ENCODE measurements around the gene AGR2. TPM values are rescaled to one million over a fixed set of nuclear protein-coding genes. Genes with fewer than 3 reads are reported as not detected.

The AGR2 gene
- total RNA-seq, 1 experiment from 2014 or later, result not detected

DNA sequence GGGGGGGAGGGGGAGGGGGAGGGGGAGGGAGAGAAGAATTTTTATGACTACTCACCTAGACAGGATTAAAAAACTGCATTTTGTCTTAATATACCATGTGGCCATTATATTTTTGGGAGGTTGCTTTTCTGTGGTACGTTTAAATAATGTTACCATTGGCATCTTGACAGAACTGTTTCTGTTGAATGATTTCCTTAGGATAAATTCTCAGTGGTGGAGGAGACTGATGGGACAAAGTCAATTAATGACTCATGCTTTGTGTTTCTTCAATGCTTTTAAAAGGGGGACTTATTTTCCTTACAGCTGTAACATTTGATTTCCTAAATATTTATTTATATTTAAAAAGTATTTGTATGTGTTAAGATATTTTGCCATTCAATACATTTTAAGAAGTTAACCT, 13.7 kb downstream of the AGR2 start:
- Histone ChIP-seq H2BK120ac (ENCODE audit: low read depth, low read length, poor library complexity, severe bottlenecking) (no peak overlapping the region), H4K5ac (ENCODE audit: insufficient read length, low read depth, low read length) (no peak overlapping the region), H3K23ac (ENCODE audit: insufficient read length, low read depth, low read length) (no peak overlapping the region), H3K27ac (ENCODE audit: insufficient read length, low read depth, low read length) (no peak overlapping the region), H3K4ac (ENCODE audit: low read depth, low read length) (no peak overlapping the region), H2AK5ac (ENCODE audit: insufficient read length, low read length) (no peak overlapping the region), H2AFZ (ENCODE audit: low read length) (no peak overlapping the region), H3K9ac (ENCODE audit: extremely low read depth, insufficient read length, low read length) (no peak overlapping the region), H3K23me2 (ENCODE audit: insufficient read length, low read depth, low read length, poor library complexity, severe bottlenecking) (no peaks in the 10 kb centered on the region), H3K79me2 (ENCODE audit: insufficient read depth, low read length) (no peaks in the 10 kb centered on the region), H4K91ac (ENCODE audit: insufficient read length, low read depth, low read length) (no peak overlapping the region), H2BK20ac (ENCODE audit: low read depth, low read length, poor library complexity, severe bottlenecking) (no peak overlapping the region), H2BK15ac (ENCODE audit: low read depth, low read length) (no peak overlapping the region), H3K18ac (ENCODE audit: insufficient read length, low read depth, low read length) (no peak overlapping the region), H3T11ph (ENCODE audit: low read length) (no peak overlapping the region), H2BK12ac (ENCODE audit: insufficient read length, low read depth, low read length) (no peak overlapping the region), H3K79me1 (ENCODE audit: insufficient read depth, low read depth, low read length, poor library complexity, severe bottlenecking) (no peaks in the 10 kb centered on the region), H3K4me2 (ENCODE audit: insufficient read depth, insufficient read length, low read length) (no peak overlapping the region), H4K20me1 (ENCODE audit: control insufficient read depth, insufficient read depth, insufficient read length) (no peaks in the 10 kb centered on the region), H3K27me3 (ENCODE audit: insufficient read depth, low read length) (no peaks in the 10 kb centered on the region), H3K9me3 (ENCODE audit: control insufficient read depth, low read depth, low read length) (no peaks in the 10 kb centered on the region), H3K56ac (ENCODE audit: insufficient read length, low read depth, low read length) (no peak overlapping the region), H3K4me1 (ENCODE audit: insufficient read depth, low read length) (no peaks in the 10 kb centered on the region), H3K14ac (ENCODE audit: insufficient read depth, low read length) (no peak overlapping the region), H2BK5ac (ENCODE audit: insufficient read length, low read length) (no peak overlapping the region), H4K8ac (replicated peaks; ENCODE audit: insufficient read length, low read depth, low read length) (no peak overlapping the region)
- H3K36me3 Mint-ChIP-seq (ENCODE audit: insufficient read depth in 1 of 3, low read depth in 3 of 3), result peaks cover 0 to 3% (median 2%) of the 10 kb centered on the region in 3 experiments; a peak in 2 of 7 replicates
- TF ChIP-seq, protein P1, sequence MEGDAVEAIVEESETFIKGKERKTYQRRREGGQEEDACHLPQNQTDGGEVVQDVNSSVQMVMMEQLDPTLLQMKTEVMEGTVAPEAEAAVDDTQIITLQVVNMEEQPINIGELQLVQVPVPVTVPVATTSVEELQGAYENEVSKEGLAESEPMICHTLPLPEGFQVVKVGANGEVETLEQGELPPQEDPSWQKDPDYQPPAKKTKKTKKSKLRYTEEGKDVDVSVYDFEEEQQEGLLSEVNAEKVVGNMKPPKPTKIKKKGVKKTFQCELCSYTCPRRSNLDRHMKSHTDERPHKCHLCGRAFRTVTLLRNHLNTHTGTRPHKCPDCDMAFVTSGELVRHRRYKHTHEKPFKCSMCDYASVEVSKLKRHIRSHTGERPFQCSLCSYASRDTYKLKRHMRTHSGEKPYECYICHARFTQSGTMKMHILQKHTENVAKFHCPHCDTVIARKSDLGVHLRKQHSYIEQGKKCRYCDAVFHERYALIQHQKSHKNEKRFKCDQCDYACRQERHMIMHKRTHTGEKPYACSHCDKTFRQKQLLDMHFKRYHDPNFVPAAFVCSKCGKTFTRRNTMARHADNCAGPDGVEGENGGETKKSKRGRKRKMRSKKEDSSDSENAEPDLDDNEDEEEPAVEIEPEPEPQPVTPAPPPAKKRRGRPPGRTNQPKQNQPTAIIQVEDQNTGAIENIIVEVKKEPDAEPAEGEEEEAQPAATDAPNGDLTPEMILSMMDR (conservative IDR thresholded peaks at IDR 0.05), result no peak
- no peak overlapping the region for H3K27ac Mint-ChIP-seq
- no peak for DNase-seq
- peaks cover 0 to 2% of the 10 kb centered on the region in 2 experiments; a peak in 1 of 5 replicates for H3K9me3 Mint-ChIP-seq
- no peaks in the 10 kb centered on the region for H3K27me3 Mint-ChIP-seq (ENCODE audit: low read depth)
- H3K4me1 Mint-ChIP-seq, result no peaks in the 10 kb centered on the region
- WGBS (ENCODE audit: extremely low coverage, insufficient read length, low lambda C conversion rate), result no CpG with 5 or more reads among the region's 1 CpG
- no peak overlapping the region for H3K4me3 Mint-ChIP-seq
